ENCODE results near the gene MAP4K3.
"Not testable (repeated sequence)": the region's sequence is repeated elsewhere in the genome, so short reads cannot be mapped to it uniquely, and the experiment has no call there.

Gene MAP4K3

DNA sequence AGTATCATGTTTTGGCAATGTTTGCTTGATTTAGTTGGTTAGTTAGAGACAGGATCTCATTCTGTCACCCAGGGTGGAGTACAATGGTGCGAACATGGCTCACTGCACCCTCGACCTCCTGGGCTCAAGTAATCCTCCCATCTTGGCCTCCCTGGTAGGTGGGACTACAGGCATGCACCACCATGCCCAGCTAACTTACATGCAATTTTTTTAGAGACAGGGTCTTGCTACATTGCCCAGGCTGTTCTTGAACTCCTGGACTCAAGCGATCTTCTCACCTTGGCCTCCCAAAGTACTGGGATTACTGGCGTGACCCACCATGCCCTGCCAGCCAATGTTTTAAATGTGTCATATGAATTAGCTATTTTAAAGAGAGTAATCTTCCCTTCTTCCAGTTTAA is 177.0 kb downstream of the MAP4K3 start:
- TF ChIP-seq, protein P1, sequence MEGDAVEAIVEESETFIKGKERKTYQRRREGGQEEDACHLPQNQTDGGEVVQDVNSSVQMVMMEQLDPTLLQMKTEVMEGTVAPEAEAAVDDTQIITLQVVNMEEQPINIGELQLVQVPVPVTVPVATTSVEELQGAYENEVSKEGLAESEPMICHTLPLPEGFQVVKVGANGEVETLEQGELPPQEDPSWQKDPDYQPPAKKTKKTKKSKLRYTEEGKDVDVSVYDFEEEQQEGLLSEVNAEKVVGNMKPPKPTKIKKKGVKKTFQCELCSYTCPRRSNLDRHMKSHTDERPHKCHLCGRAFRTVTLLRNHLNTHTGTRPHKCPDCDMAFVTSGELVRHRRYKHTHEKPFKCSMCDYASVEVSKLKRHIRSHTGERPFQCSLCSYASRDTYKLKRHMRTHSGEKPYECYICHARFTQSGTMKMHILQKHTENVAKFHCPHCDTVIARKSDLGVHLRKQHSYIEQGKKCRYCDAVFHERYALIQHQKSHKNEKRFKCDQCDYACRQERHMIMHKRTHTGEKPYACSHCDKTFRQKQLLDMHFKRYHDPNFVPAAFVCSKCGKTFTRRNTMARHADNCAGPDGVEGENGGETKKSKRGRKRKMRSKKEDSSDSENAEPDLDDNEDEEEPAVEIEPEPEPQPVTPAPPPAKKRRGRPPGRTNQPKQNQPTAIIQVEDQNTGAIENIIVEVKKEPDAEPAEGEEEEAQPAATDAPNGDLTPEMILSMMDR (IDR thresholded peaks at IDR 0.05; ENCODE audit: extremely low read depth, insufficient read depth, missing control alignments), result no peak
- DNase-seq (ENCODE audit: low spot score), result no peak
- in situ Hi-C loops (cut with MboI; ENCODE audit: low pct_unique_long_range_greater_than_20kb, low sequenced_read_pairs, unreplicated experiment), result no loop called here

DNA sequence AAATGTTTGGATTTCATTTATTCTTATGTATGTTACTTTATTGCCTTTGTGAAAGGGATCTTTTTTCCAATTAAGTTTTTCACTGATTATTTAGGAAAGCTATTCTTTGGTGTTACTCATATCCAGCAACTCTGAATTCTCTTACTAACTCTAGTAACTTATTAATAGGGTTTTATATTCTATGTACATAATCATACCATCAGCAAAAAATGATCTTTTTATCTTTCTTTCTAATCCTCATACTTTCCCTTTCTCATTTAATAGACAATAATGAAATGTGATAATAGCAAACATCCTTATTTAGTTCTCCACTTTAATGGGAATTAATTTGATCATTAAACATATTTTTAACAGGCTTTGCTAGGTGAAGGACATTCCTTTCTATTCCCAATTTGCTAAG is 181.0 kb downstream of the MAP4K3 start:
- in situ Hi-C loops (cut with MboI; ENCODE audit: low pct_unique_long_range_greater_than_20kb, low sequenced_read_pairs, unreplicated experiment), result no loop called here
- no peak for DNase-seq (ENCODE audit: low spot score)

DNA sequence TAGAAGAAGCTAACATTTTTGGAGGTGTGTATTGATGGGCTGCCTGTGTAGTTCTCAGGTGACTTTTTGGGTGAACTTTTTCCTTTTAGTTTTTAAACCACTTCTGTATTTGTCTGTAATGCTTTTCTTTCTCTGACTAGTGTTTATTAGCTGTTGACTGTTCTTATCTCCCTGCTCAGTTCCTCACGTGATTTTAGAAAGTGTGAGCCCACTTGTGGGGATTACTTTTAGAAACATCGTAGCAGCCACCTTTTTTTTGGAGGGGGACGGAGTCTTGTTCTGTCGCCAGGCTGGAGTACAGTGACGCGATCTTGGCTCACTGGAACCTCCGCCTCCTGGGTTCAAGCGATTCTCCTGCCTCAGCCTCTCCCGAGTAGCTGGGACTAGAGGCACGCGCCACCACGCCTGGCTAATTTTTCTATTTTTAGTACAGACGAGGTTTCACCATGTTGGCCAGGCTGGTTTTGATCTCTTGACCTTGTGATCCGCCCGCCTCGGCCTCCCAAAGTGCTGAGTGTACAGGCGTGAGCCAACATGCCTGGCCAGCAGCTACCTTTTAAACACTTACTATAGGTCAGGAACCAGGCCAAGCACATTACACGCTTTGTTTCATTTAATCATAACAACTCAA is 184.1 kb downstream of the MAP4K3 start:
- DNase-seq (ENCODE audit: low spot score), result no peak
- TF ChIP-seq, protein P1 (IDR thresholded peaks at IDR 0.05; ENCODE audit: extremely low read depth, insufficient read depth, missing control alignments), result no peak
- in situ Hi-C loops (cut with MboI; ENCODE audit: low pct_unique_long_range_greater_than_20kb, low sequenced_read_pairs, unreplicated experiment), result no loop called here

More for the DNA sequence above, 181.0 kb downstream of the MAP4K3 start:
- TF ChIP-seq, protein P1 (IDR thresholded peaks at IDR 0.05; ENCODE audit: extremely low read depth, insufficient read depth, missing control alignments), result no peak

DNA sequence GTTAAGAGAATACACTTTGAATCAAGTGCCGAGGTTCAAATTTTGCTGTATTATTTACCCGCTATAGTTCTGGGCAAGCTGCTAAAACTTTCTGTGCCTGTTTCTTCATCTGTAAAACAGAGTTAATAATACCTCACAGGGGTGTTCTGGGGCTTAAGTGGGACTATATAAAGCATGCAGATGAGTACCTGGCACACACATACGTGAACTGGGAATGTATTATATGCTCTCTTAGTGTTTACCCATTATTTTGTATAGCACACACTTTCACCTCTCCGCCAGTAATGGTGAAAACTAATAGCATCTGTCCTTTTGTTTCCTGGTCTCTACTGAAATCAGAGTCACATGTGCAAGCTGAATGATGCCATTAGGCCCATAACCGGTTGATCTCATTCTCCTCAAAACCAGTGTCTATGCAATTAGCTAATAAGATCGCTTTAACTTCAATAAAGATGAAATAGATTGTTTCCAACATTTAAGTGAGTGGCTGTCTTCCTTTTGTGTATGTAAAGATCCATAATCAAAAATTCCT is 189.5 kb downstream of the MAP4K3 start:
- TF ChIP-seq, protein P1 (IDR thresholded peaks at IDR 0.05; ENCODE audit: extremely low read depth, insufficient read depth, missing control alignments), result no peak

DNA sequence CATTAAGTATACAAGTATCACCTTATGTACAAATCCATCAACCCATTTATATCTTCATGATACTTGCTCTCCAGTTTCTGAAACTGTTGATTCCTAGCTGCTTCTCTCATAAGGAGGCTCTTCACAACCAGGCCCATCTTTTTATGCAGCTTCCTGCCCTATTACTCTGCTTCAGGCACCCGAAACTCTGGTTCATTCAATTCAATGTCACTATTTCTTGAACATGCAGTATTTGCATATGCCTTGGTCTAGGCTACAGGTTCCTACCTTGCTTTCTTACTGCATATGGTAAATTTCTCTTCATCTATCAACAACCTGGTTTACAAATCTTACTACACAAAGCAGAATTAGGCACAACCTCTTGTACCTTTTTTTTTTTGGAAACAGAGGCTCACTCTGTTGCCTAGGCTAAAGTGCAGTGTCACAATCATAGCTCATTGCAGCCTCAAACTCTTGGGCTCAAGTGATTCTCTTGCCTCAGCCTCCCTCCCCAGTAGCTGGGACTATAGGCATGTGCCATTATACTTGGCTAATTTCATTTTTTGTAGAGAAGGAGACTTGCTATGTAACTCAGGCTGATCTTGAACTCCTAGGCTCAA is 190.6 kb downstream of the MAP4K3 start:
- TF ChIP-seq, protein P1 (IDR thresholded peaks at IDR 0.05; ENCODE audit: extremely low read depth, insufficient read depth, missing control alignments), result no peak
- no peak for DNase-seq (ENCODE audit: low spot score)
- in situ Hi-C loops (cut with MboI; ENCODE audit: low pct_unique_long_range_greater_than_20kb, low sequenced_read_pairs, unreplicated experiment), result loop anchor here (25.0 kb wide), 1 partner anchor 491 kb away; no protein-coding TSS in a partner anchor

More for the DNA sequence above, 189.5 kb downstream of the MAP4K3 start:
- no peak for DNase-seq (ENCODE audit: low spot score)
- in situ Hi-C loops (cut with MboI; ENCODE audit: low pct_unique_long_range_greater_than_20kb, low sequenced_read_pairs, unreplicated experiment), result loop anchor here (25.0 kb wide), 1 partner anchor 490 kb away; no protein-coding TSS in a partner anchor

DNA sequence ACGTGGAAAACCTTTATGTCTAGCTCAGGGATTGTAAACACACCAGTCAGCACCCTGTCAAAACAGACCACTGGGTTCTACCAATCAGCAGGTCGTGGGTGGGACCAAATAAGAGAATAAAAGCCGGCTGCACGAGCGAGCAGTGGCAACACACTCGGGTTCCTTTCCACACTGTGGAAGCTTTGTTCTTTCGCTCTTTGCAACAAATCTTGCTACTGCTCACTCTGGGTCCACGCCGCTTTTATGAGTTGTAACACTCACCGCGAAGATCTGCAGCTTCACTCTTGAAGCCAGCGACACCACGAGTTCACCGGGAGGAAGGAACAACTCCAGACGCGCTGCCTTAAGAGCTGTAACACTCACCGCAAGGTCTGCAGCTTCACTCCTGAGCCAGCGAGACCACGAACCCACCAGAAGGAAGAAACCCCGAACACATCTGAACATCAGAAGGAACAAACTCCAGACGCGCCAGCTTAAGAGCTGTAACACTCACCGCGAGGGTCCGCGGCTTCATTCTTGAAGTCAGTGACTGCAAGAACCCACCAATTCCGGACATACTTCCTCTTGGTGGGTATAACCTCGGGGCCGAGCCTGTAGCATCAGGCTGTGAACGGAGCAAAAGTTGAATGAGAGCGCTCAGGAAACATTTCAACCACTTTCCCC is 192.0 kb downstream of the MAP4K3 start:
- not testable (repeated sequence) for DNase-seq (ENCODE audit: low spot score)
- in situ Hi-C loops (cut with MboI; ENCODE audit: low pct_unique_long_range_greater_than_20kb, low sequenced_read_pairs, unreplicated experiment), result loop anchor here (25.0 kb wide), 1 partner anchor 492 kb away; no protein-coding TSS in a partner anchor

DNA sequence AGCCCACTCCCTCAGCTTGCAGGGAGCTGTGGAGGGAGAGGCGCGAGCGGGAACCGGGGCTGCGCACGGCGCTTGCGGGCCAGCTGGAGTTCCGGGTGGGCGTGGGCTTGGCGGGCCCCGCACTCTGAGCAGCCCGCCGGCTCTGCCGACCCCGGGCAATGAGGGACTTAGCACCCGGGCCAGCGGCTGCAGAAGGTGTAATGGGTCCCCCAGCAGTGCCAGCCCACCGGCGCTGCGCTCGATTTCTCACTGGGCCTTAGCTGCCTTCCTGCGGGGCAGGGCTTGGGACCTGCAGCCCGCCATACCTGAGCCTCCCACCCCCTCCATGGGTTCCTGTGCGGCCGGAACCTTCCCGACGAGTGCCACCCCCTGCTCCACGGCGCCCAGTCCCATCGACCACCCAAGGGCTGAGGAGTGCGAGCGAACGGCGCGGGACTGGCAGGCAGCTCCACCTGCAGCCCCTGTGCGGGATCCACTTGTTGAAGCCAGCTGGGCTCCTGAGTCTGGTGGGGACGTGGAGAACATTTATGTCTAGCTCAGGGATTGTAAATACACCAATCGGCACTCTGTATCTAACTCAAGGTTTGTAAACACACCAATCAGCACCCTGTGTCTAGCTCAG is 192.7 kb downstream of the MAP4K3 start:
- DNase-seq (ENCODE audit: low spot score), result not testable (repeated sequence)
- in situ Hi-C loops (cut with MboI; ENCODE audit: low pct_unique_long_range_greater_than_20kb, low sequenced_read_pairs, unreplicated experiment), result loop anchor here (25.0 kb wide), 1 partner anchor 493 kb away; no protein-coding TSS in a partner anchor
